GM04503 (cell line): ENCODE data around the gene ZNF883.

ENCODE experiments used
- DNase-seq: peaks from one replicate; pipeline ENCODE4 v3.0.0-alpha.2; 2012; ENCODE audit warnings: low read depth

The ZNF883 gene

DNA sequence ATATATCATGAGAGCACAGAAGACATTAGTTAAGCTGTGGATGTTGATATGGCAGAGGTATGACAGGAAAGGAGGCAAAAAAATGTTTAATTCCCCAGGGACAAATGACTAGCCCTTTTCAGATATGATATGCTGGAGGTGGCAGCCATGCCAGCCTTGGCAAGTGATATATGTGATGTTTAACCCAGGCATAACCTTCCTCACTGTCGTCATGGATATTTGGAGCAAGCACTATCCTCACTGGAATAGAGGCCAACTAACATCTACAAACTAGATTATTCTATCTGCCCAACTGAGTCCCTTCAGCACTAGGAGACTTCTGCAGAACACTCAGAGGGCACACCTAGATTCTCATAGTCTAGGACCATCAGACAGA lies 94.0 kb downstream of the ZNF883 start:
- no peak for DNase-seq

DNA sequence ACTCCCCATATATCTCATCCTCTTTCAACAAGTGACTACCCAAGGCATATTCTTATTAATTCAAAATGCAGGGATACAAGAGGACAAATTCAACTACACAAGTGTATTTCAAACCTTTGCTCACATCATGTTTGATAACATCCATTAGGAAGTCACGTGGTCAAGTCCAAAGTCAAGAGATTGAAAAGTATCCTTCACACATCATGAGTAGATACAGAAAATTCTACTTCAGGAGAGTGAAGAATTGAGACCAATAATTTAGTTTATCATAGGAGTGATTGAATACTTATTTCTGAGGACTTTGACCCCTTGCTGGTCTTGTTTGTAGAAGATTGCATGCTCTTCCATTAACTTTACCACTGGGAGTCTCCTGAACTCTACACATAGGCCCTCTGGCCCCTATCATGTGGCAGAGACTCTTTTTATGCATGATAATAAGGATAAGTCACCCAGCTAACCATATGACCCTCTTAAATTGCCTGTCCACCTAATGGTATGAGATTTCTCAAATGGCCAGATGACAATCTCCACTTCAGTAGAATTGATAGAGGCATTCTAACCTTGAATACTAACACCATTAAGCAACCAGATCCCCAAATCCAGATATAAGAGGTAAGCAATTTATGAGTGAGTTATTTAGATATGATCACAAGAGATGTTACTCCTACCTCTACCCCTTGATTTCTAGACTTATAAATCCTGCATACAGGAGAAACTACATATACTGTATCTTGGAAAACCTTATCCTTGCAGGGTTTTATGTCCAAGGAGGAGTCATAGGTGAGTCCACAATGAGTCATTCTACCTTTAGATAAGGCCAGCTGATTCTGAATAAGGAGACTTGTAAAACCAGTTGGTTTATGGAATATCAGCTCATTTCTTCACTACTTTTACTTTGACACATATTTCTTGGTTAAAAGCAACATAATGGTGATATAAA lies 94.7 kb downstream of the ZNF883 start:
- no peak for DNase-seq

DNA sequence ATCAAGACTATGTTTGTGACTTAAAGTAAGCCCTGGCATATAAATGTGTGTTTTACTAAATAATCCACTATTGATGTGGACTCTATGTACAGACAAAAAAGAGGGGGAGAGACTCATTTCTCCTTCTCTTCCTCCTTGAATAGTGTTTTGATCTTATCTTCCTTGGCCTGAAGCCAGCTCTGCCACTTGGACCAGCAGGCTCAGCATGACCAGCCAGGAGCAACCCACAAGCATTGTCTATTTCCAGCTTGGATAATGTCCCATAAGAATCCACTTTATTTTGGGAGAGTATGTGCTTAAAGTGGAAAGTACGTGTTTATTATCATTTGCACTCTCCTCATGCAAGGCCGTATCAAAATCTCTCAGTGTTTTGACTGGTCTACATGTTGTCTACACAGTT lies 97.5 kb downstream of the ZNF883 start:
- no peak for DNase-seq

DNA sequence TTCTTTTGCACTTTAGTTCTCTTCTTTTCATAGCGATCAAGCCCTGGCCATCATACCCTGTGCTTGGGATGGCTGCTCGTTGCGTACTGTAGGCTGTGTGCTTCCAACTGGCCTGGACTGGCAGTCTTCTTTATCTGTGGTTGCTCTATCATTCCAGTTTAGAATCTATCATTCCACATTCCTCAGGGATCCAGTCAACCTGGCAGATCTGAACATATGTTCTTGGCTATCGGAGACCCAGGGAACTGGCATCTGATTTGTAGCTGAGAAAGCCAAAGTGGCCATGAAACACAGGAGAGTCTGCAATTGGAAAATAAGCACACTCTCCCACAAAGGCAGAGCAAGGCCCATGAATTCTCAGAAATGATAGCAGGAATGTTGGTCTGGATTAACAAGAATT lies 98.7 kb downstream of the ZNF883 start:
- no peak for DNase-seq

DNA sequence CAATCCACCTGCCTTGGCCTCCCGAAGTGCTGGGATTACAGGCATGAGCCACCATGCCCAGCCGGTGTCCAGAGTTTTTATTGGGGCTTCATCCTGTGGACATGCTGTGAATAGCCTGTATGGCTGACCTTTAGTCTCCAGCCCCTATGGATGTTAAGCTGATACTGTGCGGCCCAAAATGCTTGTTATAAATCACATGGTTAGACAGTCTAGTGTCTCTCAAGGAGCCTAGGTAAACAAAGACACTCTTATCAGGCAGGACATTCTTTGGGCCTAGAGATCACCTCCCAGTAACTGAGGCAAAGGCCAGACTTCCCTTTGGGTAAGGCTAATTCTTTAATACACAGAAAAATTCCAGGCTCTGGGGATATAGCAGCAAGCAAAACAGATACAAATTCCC lies 99.4 kb downstream of the ZNF883 start:
- DNase-seq, result no peak

DNA sequence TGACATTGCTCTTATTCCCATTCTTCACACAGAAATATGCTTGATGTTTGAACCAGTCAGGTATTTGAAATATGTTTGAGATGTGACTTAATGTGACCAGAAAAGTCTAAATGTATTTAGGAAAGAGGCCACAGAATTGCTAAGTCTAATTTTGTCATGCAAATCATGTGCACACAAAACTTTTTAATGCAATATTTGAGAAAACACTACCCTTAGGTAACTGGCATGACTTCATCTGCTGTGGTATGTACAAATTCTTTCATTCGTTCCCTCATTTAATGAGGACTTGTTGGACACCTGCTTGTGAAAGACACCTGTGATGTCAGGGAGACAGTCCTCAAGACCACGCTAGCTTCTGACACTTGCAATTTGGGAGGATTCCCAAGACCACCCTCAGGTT lies 100.3 kb downstream of the ZNF883 start:
- DNase-seq, result no peak
